SJSA1 (cell line): ENCODE measurements around the gene IFI30. TPM values are rescaled to one million over a fixed set of nuclear protein-coding genes. Genes with fewer than 3 reads are reported as not detected.

Experiments
- DNase-seq, 2 experiments: peaks; one replicate each; pipeline ENCODE4 v3.0.0-alpha.2; 2015 to 2020; ENCODE audit warnings: low spot score in 2 of 2, low read depth in 1 of 2
- H3K27ac ChIP-seq: fragments of 250-450 bp; sonication (Bioruptor Pico); 2 replicates; pipeline ENCODE4 v1.5.1; 2020; ENCODE audit warnings: mild to moderate bottlenecking, moderate library complexity
- H3K27me3 ChIP-seq: fragments of 250-450 bp; sonication (Bioruptor Pico); replicated peaks from 2 replicates; pipeline ENCODE4 v1.5.1; 2020; ENCODE audit warnings: mild to moderate bottlenecking, moderate library complexity
- H3K36me3 ChIP-seq: fragments of 250-450 bp; sonication (Bioruptor Pico); 2 replicates; pipeline ENCODE4 v1.5.1; 2020; ENCODE audit warnings: mild to moderate bottlenecking
- H3K4me1 ChIP-seq: fragments of 250-450 bp; sonication (Bioruptor Pico); replicated peaks from 2 replicates; pipeline ENCODE4 v1.6.1; 2021; ENCODE audit warnings: mild to moderate bottlenecking
- H3K4me3 ChIP-seq: fragments of 250-450 bp; sonication (Bioruptor Pico); 2 replicates; pipeline ENCODE4 v1.5.1; 2020; ENCODE audit warnings: mild to moderate bottlenecking
- H3K9me3 ChIP-seq: fragments of 250-450 bp; sonication (Bioruptor Pico); replicated peaks from 2 replicates; pipeline ENCODE4 v1.5.1; 2020; ENCODE audit warnings: mild to moderate bottlenecking
- total RNA-seq: library from RNA; depleted of rRNA; stranded (reverse); fragments of >200 nt; shearing (Covaris generic); gene quantifications from 2 replicates; pipeline ENCODE4 v1.2.3, GENCODE V29; 2014; rRNA removed

The IFI30 gene
- total RNA-seq, 1 experiment from 2014 or later: 2.7 TPM

DNA sequence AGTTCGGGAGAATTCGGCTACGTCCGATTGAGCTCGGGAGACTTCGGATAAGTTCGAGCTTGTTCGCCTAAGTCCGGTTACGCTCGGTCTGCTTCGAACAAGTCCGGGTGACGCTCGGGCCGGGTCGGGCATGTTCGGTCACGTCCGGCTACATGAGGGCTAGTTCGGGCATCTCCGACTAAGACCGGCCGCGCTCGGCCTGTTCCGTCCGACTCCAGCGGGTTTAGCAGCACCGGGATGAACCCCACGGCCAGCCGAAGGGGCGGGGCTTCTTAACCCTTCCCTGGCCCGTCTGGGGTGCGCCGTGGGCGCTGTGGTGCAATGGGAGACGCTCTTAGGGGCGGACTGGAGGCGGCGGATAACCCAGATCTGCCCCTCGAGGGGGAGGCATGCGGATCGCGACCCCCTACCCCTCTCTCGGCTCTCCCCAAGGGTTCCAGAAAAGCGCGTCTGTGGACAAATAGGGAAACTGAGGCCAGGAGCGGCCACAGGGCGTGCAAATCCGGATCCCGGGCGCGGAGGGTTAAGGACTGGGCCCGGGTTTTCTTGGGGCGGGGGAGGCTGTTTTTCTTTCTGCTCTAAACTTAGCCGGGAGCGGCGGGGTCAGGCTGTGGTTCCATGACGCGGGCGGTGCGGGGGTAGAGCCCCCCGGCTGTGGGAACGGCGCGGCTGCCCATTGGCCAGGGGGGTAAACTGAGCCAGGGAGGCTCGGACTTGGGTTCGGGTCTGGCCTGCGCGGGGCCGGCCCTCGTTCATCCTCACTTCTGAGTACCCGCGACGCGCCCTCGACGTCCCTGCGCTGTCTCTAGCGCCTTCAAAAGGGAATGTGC is 51.1 kb downstream of the IFI30 start:
- no peak overlapping the region for H3K27ac ChIP-seq
- DNase-seq: peak; percentile 73 to 97

DNA sequence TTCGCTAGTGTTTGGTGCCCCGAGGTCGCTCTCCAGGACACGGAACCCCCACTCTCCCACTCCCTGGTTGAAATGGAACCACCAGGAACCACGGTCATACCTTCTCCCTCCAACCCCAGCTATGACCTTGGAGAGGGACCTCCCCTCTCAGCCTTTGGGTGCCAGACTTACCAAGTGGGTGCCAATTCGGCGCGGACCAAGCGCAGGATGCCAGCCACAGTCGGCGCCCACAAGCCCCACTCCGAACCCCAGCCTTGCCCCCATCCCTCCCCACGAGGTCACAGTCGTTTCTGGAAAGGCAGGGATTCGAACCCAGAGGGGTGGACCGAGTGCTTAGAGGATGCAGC is 51.7 kb downstream of the IFI30 start:
- no peaks in the 10 kb centered on the region for H3K9me3 ChIP-seq
- peaks cover 14% of the 10 kb centered on the region for H3K4me1 ChIP-seq
- peaks cover 4% of the 10 kb centered on the region; the same call in 1 of the 2 replicates for H3K27me3 ChIP-seq
- H3K36me3 ChIP-seq: no peaks in the 10 kb centered on the region
- no peak for DNase-seq
- no peak overlapping the region for H3K4me3 ChIP-seq
- H3K27ac ChIP-seq: no peak overlapping the region

More for the DNA sequence above, 51.1 kb downstream of the IFI30 start:
- H3K4me1 ChIP-seq: peaks cover 14% of the 10 kb centered on the region
- H3K36me3 ChIP-seq: no peaks in the 10 kb centered on the region
- peak overlapping the region; percentile 24 for H3K4me3 ChIP-seq
- no peaks in the 10 kb centered on the region for H3K9me3 ChIP-seq
- peaks cover 6% of the 10 kb centered on the region; the same call in 1 of the 2 replicates for H3K27me3 ChIP-seq

DNA sequence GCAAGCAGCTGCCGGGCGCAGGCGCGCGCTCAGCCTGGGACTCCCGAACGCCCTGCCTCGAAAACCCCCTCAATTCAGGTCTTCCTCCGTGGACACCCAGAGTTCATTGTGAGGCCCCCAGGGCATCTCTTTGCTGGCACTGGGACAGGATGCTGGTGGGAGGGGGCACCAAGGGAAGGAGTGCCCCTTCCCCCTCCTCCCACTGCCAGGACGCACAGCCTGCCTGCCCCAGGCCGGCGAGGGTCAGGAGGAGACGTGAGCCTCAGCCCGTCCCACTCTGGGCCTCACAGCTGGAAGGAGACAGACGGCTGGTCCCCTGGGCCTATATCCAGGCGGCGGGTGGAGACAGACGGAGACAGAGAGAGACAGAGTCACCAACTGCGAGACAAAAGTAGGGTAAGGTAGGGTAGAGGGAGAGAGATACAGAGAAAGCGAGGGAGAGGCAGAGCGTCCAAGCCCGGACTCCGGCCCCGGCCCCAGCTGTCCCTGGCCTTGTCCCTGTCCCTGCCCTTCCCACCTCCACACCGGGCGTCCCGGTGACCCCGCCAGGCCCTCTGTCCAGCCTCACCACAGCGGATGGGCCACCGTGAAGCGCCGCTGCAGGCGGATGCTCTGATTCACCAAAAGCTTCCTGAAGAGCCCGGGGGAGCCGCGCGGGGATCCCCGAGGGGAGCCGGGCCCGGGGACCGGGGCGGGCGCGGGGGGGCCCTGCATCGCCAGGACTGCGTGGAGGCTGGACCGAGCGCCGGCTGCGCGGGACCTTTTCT is 52.3 kb downstream of the IFI30 start, which contains the start of gene PDE4C:
TSS of gene PDE4C (minus strand) at position 737 of the 767 bp plus-strand sequence. CDS start at position 714, 23 bp downstream.
- DNase-seq: no peak
- Histone ChIP-seq H3K4me1 (peaks cover 14% of the 10 kb centered on the region), H3K27me3 (peaks cover 4% of the 10 kb centered on the region; the same call in 1 of the 2 replicates), H3K4me3 (no peak within 1 kb of the TSS), H3K27ac (no peak within 1 kb of the TSS), H3K9me3 (no peaks in the 10 kb centered on the region), H3K36me3 (no peaks in the 10 kb centered on the region)

DNA sequence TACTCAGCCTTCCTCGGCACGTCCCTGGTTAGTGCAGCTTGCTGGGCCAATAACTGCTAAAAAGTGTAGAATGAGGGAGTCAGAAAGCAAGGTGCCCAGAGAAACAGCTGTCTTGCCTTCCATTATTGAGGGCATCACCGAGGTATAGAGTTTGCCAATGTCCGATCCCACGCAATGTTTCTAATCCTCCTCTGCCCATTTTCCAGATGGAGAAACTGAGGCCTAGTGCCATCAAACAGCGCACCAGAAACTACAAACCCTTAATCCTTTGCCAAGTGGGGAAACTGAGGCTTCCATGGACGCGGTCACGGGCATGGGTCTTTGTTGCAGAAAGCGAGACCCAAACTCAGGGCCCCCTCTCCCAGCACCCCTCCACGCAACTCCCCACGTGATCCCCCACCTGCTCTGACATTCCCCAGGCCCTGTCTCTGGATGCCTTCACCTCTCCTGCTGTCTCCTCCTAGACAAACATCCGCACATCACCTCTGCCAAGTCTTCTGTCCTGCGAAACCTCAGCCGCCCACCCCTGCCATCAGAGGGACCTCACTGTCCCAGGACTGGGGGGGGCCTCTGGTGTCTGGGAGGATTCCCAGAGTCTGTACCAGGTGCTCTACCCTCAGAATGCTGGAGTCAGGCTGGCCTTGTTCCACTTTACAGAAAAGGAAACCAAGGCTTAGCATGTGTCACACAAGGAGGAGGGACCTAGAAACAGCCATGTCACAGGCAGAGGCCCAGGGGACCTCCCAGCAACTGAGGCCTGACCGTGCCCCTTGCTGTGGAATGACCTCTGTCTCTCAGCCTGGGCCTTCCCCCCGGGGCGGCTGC is 53.6 kb downstream of the IFI30 start:
- Histone ChIP-seq H3K9me3 (no peaks in the 10 kb centered on the region), H3K4me1 (peaks cover 14% of the 10 kb centered on the region), H3K27ac (no peak overlapping the region), H3K36me3 (no peaks in the 10 kb centered on the region), H3K27me3 (peaks cover 5% of the 10 kb centered on the region), H3K4me3 (no peak overlapping the region)
- no peak for DNase-seq

Other genes starting within 250 kb of the IFI30 start
- 41.1 and 55.2 TPM in 2 replicates for gene CCDC124, start 240.8 kb upstream of the IFI30 start, total RNA-seq
- gene KCNN1, start 206.7 kb upstream of the IFI30 start, total RNA-seq: not detected in 2 replicates
- gene ARRDC2, start 165.6 kb upstream of the IFI30 start, total RNA-seq: 21.4 and 41.9 TPM in 2 replicates
- gene IL12RB1, start 86.9 kb upstream of the IFI30 start, total RNA-seq: 0.21 TPM in 1 of 2 replicates, not detected in the other
- 1.2 and 2.3 TPM in 2 replicates for gene MAST3, start 76.0 kb upstream of the IFI30 start, total RNA-seq
- 24.2 and 35.0 TPM in 2 replicates for gene PIK3R2, start 20.6 kb upstream of the IFI30 start, total RNA-seq
- gene MPV17L2, start 19.4 kb downstream of the IFI30 start, total RNA-seq: 42.3 and 52.0 TPM in 2 replicates
- 1.2 and 3.4 TPM in 2 replicates for gene RAB3A, start 30.2 kb downstream of the IFI30 start, total RNA-seq
- not detected in 2 replicates for gene PDE4C, start 52.6 kb downstream of the IFI30 start, total RNA-seq
- gene IQCN, start 100.6 kb downstream of the IFI30 start, total RNA-seq: 0.13 and 0.22 TPM in 2 replicates
- 17.2 and 69.6 TPM in 2 replicates for gene JUND, start 107.8 kb downstream of the IFI30 start, total RNA-seq
- gene LSM4, start 149.3 kb downstream of the IFI30 start, total RNA-seq: 395 and 478 TPM in 2 replicates
- gene PGPEP1, start 166.8 kb downstream of the IFI30 start, total RNA-seq: 5.7 and 9.0 TPM in 2 replicates
- 12.4 and 21.9 TPM in 2 replicates for gene GDF15, start 212.3 kb downstream of the IFI30 start, total RNA-seq
- gene LRRC25, start 223.8 kb downstream of the IFI30 start, total RNA-seq: not detected in 2 replicates
- gene SSBP4, start 245.6 kb downstream of the IFI30 start, total RNA-seq: 18.9 and 43.4 TPM in 2 replicates